CD14-positive monocyte (primary cell): Measurements from ENCODE around the gene MYL11. TPM values are rescaled to one million over a fixed set of nuclear protein-coding genes. Genes with fewer than 3 reads are reported as not detected.

Experiments used
- DNase-seq, 3 donors: peaks; one replicate each; pipeline ENCODE4 v3.0.0-alpha.2; 2011 to 2022
- H2AFZ ChIP-seq: 2 replicates; pipeline ENCODE4 v1.6.0; 2012; ENCODE audit warnings: mild to moderate bottlenecking, low read depth, low read length, inconsistent platforms; ENCODE audit not compliant: insufficient read depth, poor library complexity, severe bottlenecking
- H3K27ac ChIP-seq, 2 donors: 1 replicate in 1 of 2; 2 replicates in 1 of 2; pipeline ENCODE4 v1.5.1; 2012 to 2013; ENCODE audit warnings: low read length in 2 of 2, control low read depth in 1 of 2, inconsistent platforms in 1 of 2, low read depth in 1 of 2, mild to moderate bottlenecking in 1 of 2
- H3K27me3 ChIP-seq, 2 donors: one replicate each; pipeline versions ENCODE4 v1.6.0 to v1.6.1; 2011 to 2013; ENCODE audit warnings: low read length in 2 of 2; ENCODE audit not compliant: control insufficient read depth in 2 of 2, insufficient read depth in 2 of 2
- H3K36me3 ChIP-seq, 2 donors: replicated peaks in 1 of 2; 1 replicate in 1 of 2; 2 replicates in 1 of 2; pipeline versions ENCODE4 v1.5.1 to v1.6.1; 2012 to 2013; ENCODE audit warnings: low read length in 2 of 2, control low read depth in 1 of 2, inconsistent platforms in 1 of 2, mild to moderate bottlenecking in 1 of 2; ENCODE audit not compliant: insufficient read depth in 2 of 2, control insufficient read depth in 1 of 2
- H3K4me1 ChIP-seq, 2 donors: 1 replicate in 1 of 2; 2 replicates in 1 of 2; pipeline versions ENCODE4 v1.5.1 to v1.6.1; 2012 to 2013; ENCODE audit warnings: low read length in 2 of 2, control low read depth in 1 of 2, inconsistent platforms in 1 of 2, mild to moderate bottlenecking in 1 of 2, moderate library complexity in 1 of 2; ENCODE audit not compliant: insufficient read depth in 2 of 2, control insufficient read depth in 1 of 2
- H3K4me2 ChIP-seq: replicated peaks from 2 replicates; pipeline ENCODE3; 2012; ENCODE audit warnings: low read length, moderate library complexity, mild to moderate bottlenecking; ENCODE audit not compliant: poor library complexity, severe bottlenecking; ENCODE audit errors: extremely low read depth
- H3K4me3 ChIP-seq, 3 experiments: fragments of 200-600 bp in 1 of 3; sonication (generic) in 1 of 3; replicated peaks in 1 of 3; 1 replicate in 2 of 3; 2 replicates in 1 of 3; pipeline ENCODE4 v1.5.1; 2011 to 2013; ENCODE audit warnings: low read length in 3 of 3, mild to moderate bottlenecking in 3 of 3, control low read depth in 2 of 3, low read depth in 2 of 3, inconsistent platforms in 1 of 3, moderate library complexity in 1 of 3
- H3K79me2 ChIP-seq: 2 replicates; pipeline ENCODE4 v1.6.0; 2012; ENCODE audit warnings: mild to moderate bottlenecking, control low read depth, inconsistent platforms, low read length, moderate library complexity; ENCODE audit not compliant: insufficient read depth
- H3K9ac ChIP-seq: 2 replicates; pipeline ENCODE4 v1.6.0; 2017; ENCODE audit warnings: low read length, mild to moderate bottlenecking; ENCODE audit not compliant: insufficient read depth, poor library complexity, severe bottlenecking
- H3K9me3 ChIP-seq, 2 donors: replicated peaks in 1 of 2; 1 replicate in 1 of 2; 2 replicates in 1 of 2; pipeline versions ENCODE4 v1.5.1 to v1.6.1; 2012 to 2013; ENCODE audit warnings: low read length in 2 of 2, control low read depth in 1 of 2; ENCODE audit not compliant: control insufficient read depth in 1 of 2, insufficient read depth in 1 of 2
- H4K20me1 ChIP-seq: 2 replicates; pipeline ENCODE4 v1.6.0; 2012; ENCODE audit warnings: mild to moderate bottlenecking, low read length, control low read depth, moderate library complexity; ENCODE audit not compliant: insufficient read depth
- H3K27ac Mint-ChIP-seq, 7 donors: one replicate each; pipeline ENCODE4 v1.8.0; 2020; ENCODE audit warnings: mild to moderate bottlenecking in 7 of 7, mixed read lengths in 7 of 7, moderate library complexity in 6 of 7, inconsistent platforms in 2 of 7
- H3K27me3 Mint-ChIP-seq, 3 donors: one replicate each; pipeline ENCODE4 v1.8.0; 2021 to 2022; ENCODE audit warnings: low read depth in 3 of 3, mild to moderate bottlenecking in 3 of 3, mixed read lengths in 3 of 3, moderate library complexity in 3 of 3, inconsistent platforms in 1 of 3
- H3K36me3 Mint-ChIP-seq, 2 donors: one replicate each; pipeline ENCODE4 v1.8.0; 2020; ENCODE audit warnings: mixed read lengths in 2 of 2, inconsistent platforms in 1 of 2, mild to moderate bottlenecking in 1 of 2
- H3K4me1 Mint-ChIP-seq: one replicate; pipeline ENCODE4 v1.8.0; 2020; ENCODE audit warnings: mild to moderate bottlenecking, mixed read lengths
- H3K4me3 Mint-ChIP-seq, 2 donors: one replicate each; pipeline ENCODE4 v1.8.0; 2020; ENCODE audit warnings: mild to moderate bottlenecking in 2 of 2, mixed read lengths in 2 of 2, moderate library complexity in 1 of 2
- H3K9me3 Mint-ChIP-seq, 7 donors: one replicate each; pipeline ENCODE4 v1.8.0; 2020 to 2022; ENCODE audit warnings: mixed read lengths in 7 of 7, mild to moderate bottlenecking in 6 of 7, moderate library complexity in 6 of 7, inconsistent platforms in 2 of 7
- CTCF ChIP-seq: fragments of 200-600 bp; IDR thresholded peaks from one replicate; pipeline ENCODE4 v1.8.0; 2022; ENCODE audit warnings: antibody characterized with exemption, mild to moderate bottlenecking
- WGBS: methylation state at CpG from one replicate; pipeline ENCODE4 v1.1.5; 2013; ENCODE audit warnings: missing lambda C conversion rate; ENCODE audit not compliant: insufficient coverage; 5-methylcytosine and 5-hydroxymethylcytosine counted together
- intact Hi-C, 2 donors: fragments of 100-400 bp; cut with micrococcal nuclease; formaldehyde crosslinking; loops; one replicate each; pipeline versions ENCODE4 v1.15.0 to v1.15.1; 2023
- polyA plus RNA-seq, 3 donors: library from polyadenylated mRNA; depleted of rRNA in 1 of 3; unstranded in 2 of 3; stranded (reverse) in 1 of 3; fragments of 300-500 nt in 2 of 3; fragments of >200 nt in 1 of 3; fragmentation: Illumina TruSeq in 2 of 3; gene quantifications; 1 replicate in 2 of 3; 2 replicates in 1 of 3; pipeline ENCODE4 v1.2.3, GENCODE V29; 2012 to 2021

MYL11 gene
- polyA plus RNA-seq, 3 donors, result 1.6 to 1.9 TPM; not detected in 1

GRCh38 chr16:30383521-30383920 is 8.9 kb downstream of the MYL11 start:
- Mint-ChIP-seq H3K4me1 (peaks cover 19% of the 10 kb centered on the region), H3K27me3 (peaks cover 10 to 15% (median 13%) of the 10 kb centered on the region in 3 donors), H3K9me3 (no peaks in the 10 kb centered on the region), H3K27ac (no peak overlapping the region), H3K36me3 (no peaks in the 10 kb centered on the region), H3K4me3 (peak overlapping the region; percentile 28 to 42)
- TF ChIP-seq CTCF, result no peak
- Histone ChIP-seq H3K27ac (no peak overlapping the region), H3K4me2 (no peak overlapping the region), H3K9me3 (no peaks in the 10 kb centered on the region), H2AFZ (no peak overlapping the region), H3K27me3 (peaks cover 0 to 3% of the 10 kb centered on the region in 2 donors), H3K9ac (no peak overlapping the region), H3K79me2 (peaks cover 7% of the 10 kb centered on the region), H4K20me1 (no peaks in the 10 kb centered on the region), H3K4me1 (peaks cover 15 to 23% of the 10 kb centered on the region in 2 donors), H3K36me3 (no peaks in the 10 kb centered on the region), H3K4me3 (no peak overlapping the region)
- 77% methylated on average over 2 of the region's 2 CpGs for WGBS
- no peak for DNase-seq
- intact Hi-C loops, result no loop called here

- no peaks in the 10 kb centered on the region for H3K9me3 ChIP-seq
- H3K79me2 ChIP-seq, result no peaks in the 10 kb centered on the region
- H3K4me1 ChIP-seq, result peaks cover 8 to 16% of the 10 kb centered on the region in 2 donors
- peaks cover 23% of the 10 kb centered on the region for H3K4me1 Mint-ChIP-seq
- no peaks in the 10 kb centered on the region for H3K36me3 ChIP-seq
- peak overlapping the region; percentile 62 for H3K9ac ChIP-seq
- H3K4me3 ChIP-seq, result peak overlapping the region; percentile 27 to 80 (median 46)
- peak overlapping the region; percentile 79 for H3K4me2 ChIP-seq
- no peaks in the 10 kb centered on the region for H3K27me3 ChIP-seq
- H3K27ac Mint-ChIP-seq, result peak overlapping the region in 3 of 7 donors; percentile 18 to 68 (median 20)
- H3K36me3 Mint-ChIP-seq, result peaks cover 5 to 13% of the 10 kb centered on the region in 2 donors
- no peak for TF ChIP-seq CTCF
- peaks cover 8 to 27% (median 11%) of the 10 kb centered on the region in 3 donors for H3K27me3 Mint-ChIP-seq
- peak overlapping the region; percentile 84 to 91 for H3K4me3 Mint-ChIP-seq
- peak overlapping the region; percentile 90 for H2AFZ ChIP-seq
- no peaks in the 10 kb centered on the region for H4K20me1 ChIP-seq
- no peak overlapping the region for H3K27ac ChIP-seq
- WGBS, result 31% methylated on average over 25 of the region's 31 CpGs
- no peak for DNase-seq
- no peaks in the 10 kb centered on the region for H3K9me3 Mint-ChIP-seq
- intact Hi-C loops, result loop anchor here in 1 of 2 donors (2.0 kb wide), 1 partner anchor 14 kb away; no protein-coding TSS in a partner anchor
Measured at GRCh38 chr16:30394592-30395154, 20.1 kb downstream of the MYL11 start.
